Measurements from ENCODE around the gene XK.

The XK gene

GRCh38 chrX:37677243-37677642 is 8.3 kb upstream of the XK start:
- no peak for DNase-seq
- in situ Hi-C loops (cut with HindIII; ENCODE audit: low pct_ligation_motif_present, low pct_unique_long_range_greater_than_20kb, low sequenced_read_pairs) = no loop called here

- DNase-seq = no peak
- in situ Hi-C loops (cut with HindIII; ENCODE audit: low pct_ligation_motif_present, low pct_unique_long_range_greater_than_20kb, low sequenced_read_pairs) = no loop called here
These were observed 7.8 kb upstream of the XK start for GRCh38 chrX:37677765-37678164.

- no peak for DNase-seq
- in situ Hi-C loops (cut with HindIII; ENCODE audit: low pct_ligation_motif_present, low pct_unique_long_range_greater_than_20kb, low sequenced_read_pairs) = no loop called here
These were observed 7.0 kb upstream of the XK start for GRCh38 chrX:37678574-37678973.

GRCh38 chrX:37679230-37679629 is 6.4 kb upstream of the XK start:
- in situ Hi-C loops (cut with HindIII; ENCODE audit: low pct_ligation_motif_present, low pct_unique_long_range_greater_than_20kb, low sequenced_read_pairs) = no loop called here
- DNase-seq = no peak

GRCh38 chrX:37679888-37680287 is 5.7 kb upstream of the XK start:
- in situ Hi-C loops (cut with HindIII; ENCODE audit: low pct_ligation_motif_present, low pct_unique_long_range_greater_than_20kb, low sequenced_read_pairs) = no loop called here
- no peak for DNase-seq

- in situ Hi-C loops (cut with HindIII; ENCODE audit: low pct_ligation_motif_present, low pct_unique_long_range_greater_than_20kb, low sequenced_read_pairs) = no loop called here
- no peak for DNase-seq
These were observed 1.2 kb upstream of the XK start for GRCh38 chrX:37684426-37684825.

- DNase-seq = no peak
- in situ Hi-C loops (cut with HindIII; ENCODE audit: low pct_ligation_motif_present, low pct_unique_long_range_greater_than_20kb, low sequenced_read_pairs) = no loop called here
These were observed 618 bp upstream of the XK start for GRCh38 chrX:37684973-37685372.

GRCh38 chrX:37686369-37686995 is 891 bp downstream of the XK start:
- in situ Hi-C loops (cut with HindIII; ENCODE audit: low pct_ligation_motif_present, low pct_unique_long_range_greater_than_20kb, low sequenced_read_pairs) = no loop called here
- DNase-seq = no peak

GRCh38 chrX:37686996-37687395 is 1.4 kb downstream of the XK start:
- in situ Hi-C loops (cut with HindIII; ENCODE audit: low pct_ligation_motif_present, low pct_unique_long_range_greater_than_20kb, low sequenced_read_pairs) = no loop called here
- DNase-seq = no peak

- DNase-seq = no peak
- in situ Hi-C loops (cut with HindIII; ENCODE audit: low pct_ligation_motif_present, low pct_unique_long_range_greater_than_20kb, low sequenced_read_pairs) = no loop called here
These were observed 4.5 kb downstream of the XK start for GRCh38 chrX:37690119-37690518.

GRCh38 chrX:37692918-37693317 is 7.3 kb downstream of the XK start:
- no peak for DNase-seq
- in situ Hi-C loops (cut with HindIII; ENCODE audit: low pct_ligation_motif_present, low pct_unique_long_range_greater_than_20kb, low sequenced_read_pairs) = no loop called here

- in situ Hi-C loops (cut with HindIII; ENCODE audit: low pct_ligation_motif_present, low pct_unique_long_range_greater_than_20kb, low sequenced_read_pairs) = no loop called here
- no peak for DNase-seq
These were observed 11.7 kb downstream of the XK start for GRCh38 chrX:37697169-37697760.

- no peak for DNase-seq
- in situ Hi-C loops (cut with HindIII; ENCODE audit: low pct_ligation_motif_present, low pct_unique_long_range_greater_than_20kb, low sequenced_read_pairs) = no loop called here
These were observed 16.0 kb downstream of the XK start for GRCh38 chrX:37701588-37701987.

GRCh38 chrX:37711991-37712390 is 26.4 kb downstream of the XK start:
- in situ Hi-C loops (cut with HindIII; ENCODE audit: low pct_ligation_motif_present, low pct_unique_long_range_greater_than_20kb, low sequenced_read_pairs) = no loop called here
- DNase-seq = no peak

GRCh38 chrX:37712458-37712857 is 26.9 kb downstream of the XK start:
- DNase-seq = no peak
- in situ Hi-C loops (cut with HindIII; ENCODE audit: low pct_ligation_motif_present, low pct_unique_long_range_greater_than_20kb, low sequenced_read_pairs) = no loop called here

- no peak for DNase-seq
- in situ Hi-C loops (cut with HindIII; ENCODE audit: low pct_ligation_motif_present, low pct_unique_long_range_greater_than_20kb, low sequenced_read_pairs) = no loop called here
These were observed 28.9 kb downstream of the XK start for GRCh38 chrX:37714479-37714878.

GRCh38 chrX:37716602-37717001 is 31.0 kb downstream of the XK start:
- in situ Hi-C loops (cut with HindIII; ENCODE audit: low pct_ligation_motif_present, low pct_unique_long_range_greater_than_20kb, low sequenced_read_pairs) = no loop called here
- DNase-seq = no peak

GRCh38 chrX:37717708-37718107 is 32.1 kb downstream of the XK start:
- in situ Hi-C loops (cut with HindIII; ENCODE audit: low pct_ligation_motif_present, low pct_unique_long_range_greater_than_20kb, low sequenced_read_pairs) = no loop called here
- no peak for DNase-seq

- in situ Hi-C loops (cut with HindIII; ENCODE audit: low pct_ligation_motif_present, low pct_unique_long_range_greater_than_20kb, low sequenced_read_pairs) = no loop called here
- DNase-seq = no peak
These were observed 37.0 kb downstream of the XK start for GRCh38 chrX:37722595-37722994.

- in situ Hi-C loops (cut with HindIII; ENCODE audit: low pct_ligation_motif_present, low pct_unique_long_range_greater_than_20kb, low sequenced_read_pairs) = no loop called here
- DNase-seq = no peak
These were observed 40.8 kb downstream of the XK start for GRCh38 chrX:37726346-37726745.

- in situ Hi-C loops (cut with HindIII; ENCODE audit: low pct_ligation_motif_present, low pct_unique_long_range_greater_than_20kb, low sequenced_read_pairs) = no loop called here
- peak; percentile 38 for DNase-seq
These were observed 59.8 kb downstream of the XK start for GRCh38 chrX:37745354-37745753.

Measured in ACHN (cell line).